GM21717 (cell line): ENCODE results near the gene PHC1.
A peak's percentile ranks its signal among the peaks of the same experiment; 100 is the strongest.

Source experiments
- ATAC-seq: cut with Tn5 transposase; IDR thresholded peaks from one replicate; pipeline ENCODE4 v1.9.1; 2021; ENCODE audit warnings: mild to moderate bottlenecking, moderate library complexity; ENCODE audit not compliant: unreplicated experiment

PHC1 gene

DNA sequence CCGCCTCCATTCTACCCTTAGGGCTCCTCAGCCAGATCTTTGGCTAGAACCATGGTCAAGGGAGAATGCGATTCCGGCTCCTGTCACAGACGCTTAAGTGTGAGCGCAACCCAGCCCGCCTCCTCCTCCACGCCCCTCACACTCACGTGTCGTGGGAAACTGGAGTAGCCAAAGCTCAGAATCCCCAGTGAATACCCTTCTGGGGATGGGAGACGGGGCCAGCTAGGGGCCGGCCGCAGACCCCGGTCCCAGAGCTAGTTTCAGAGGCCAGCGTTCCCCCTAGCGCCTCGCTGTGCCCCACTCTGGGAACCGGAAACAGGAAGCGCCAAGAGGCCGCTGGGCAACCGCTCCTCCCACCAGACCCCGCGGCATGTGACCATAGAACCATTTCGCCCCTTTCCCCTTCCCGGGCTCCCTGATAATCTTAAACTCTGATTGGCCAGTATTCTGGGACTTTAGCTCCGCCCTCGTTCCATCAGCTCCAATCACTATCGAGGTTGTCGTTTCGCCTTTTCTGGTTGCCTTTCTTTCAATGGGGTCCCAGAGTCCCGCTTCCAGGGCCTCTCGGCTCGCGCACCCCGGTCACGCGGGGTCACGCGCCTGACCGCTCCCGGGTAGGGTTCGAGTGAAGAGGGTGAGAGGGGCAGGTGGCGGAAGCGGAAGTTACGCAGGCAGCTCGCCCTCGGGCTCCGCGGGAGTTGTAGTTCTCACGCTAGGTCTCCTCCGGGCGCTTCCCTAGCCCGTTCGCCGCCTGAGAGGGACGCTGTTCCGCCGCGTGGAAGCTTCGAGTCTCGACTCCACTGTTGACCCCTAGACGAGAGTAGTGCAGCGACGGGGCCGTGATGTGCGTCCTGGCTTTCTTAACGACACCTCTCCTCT lies 35.3 kb downstream of the PHC1 start, which contains the start of gene M6PR:
TSS of gene M6PR (minus strand) at position 304 of the 879 bp plus-strand sequence. CDS start 3,241 bp downstream, outside the sequence.
- ATAC-seq = peak; percentile 86

DNA sequence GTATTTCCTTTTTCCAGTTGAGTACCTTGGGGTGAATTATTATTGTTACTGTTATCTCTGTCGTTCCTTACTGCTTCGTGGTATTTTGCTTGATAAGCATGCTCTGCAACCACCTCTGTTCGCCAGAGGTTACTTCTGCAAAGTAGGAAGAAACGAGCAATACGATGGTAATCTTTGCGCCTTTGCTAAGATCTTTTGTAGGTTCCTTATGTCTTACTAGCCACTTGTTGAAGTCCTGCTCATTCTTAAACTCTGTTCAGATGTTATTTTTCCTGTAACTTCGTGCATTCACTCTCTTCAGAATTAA lies 35.9 kb downstream of the PHC1 start:
- peak; percentile 11 for ATAC-seq

DNA sequence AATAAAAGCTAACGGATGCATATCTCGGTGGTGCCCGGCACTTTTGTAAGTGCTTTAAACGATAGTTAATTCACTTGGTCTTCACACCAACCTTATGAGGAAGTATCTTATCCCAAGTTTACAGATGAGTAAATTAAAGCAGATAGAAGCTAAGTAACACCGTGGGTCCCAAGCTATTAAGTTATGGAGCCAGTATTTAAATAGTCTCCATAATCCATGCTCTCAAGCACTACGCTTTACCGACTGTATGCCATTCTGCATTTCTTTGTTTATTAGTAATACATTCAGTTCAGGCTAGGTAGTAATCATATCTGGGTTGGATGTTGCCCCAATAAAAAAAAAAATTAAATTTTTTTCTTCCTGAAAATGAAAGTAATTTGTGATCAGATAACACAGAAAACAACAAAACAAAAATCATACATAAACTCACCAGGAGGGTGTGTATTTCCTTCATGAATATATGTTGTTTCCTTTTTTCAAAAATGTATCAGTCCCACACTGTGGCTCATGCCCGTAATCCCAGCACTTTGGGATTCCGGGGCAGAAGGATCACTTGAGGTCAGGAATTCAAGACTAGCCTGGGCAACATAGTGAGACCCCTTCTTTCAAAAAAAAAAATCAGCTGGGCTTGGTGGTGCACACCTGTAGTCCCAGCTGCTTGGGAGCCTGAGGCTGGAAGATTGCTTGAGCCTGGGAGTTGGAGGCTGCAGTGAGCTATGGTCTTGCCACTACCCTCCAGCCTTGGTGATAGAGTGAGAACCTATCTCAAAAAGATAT lies 36.6 kb downstream of the PHC1 start:
- ATAC-seq = no peak

DNA sequence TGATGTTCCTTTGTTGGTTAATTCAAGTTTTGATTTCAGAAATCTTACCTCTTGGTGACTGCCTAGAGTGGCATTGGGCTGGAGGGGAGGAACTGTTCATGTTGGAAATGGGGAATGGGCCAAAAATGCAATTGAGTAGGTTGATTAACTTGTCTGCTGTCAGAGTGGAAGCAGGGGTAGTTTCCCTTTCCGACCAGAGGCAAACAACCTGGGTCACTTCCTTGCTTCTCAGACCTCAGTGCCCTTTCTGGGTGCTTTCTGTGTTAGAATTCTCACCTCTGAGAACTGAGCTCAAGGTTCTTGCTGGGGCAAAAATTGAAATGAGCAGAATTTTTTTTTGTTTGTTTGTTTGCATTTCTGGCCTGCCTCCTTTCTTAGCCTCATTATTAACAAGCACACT lies 37.4 kb downstream of the PHC1 start:
- no peak for ATAC-seq

DNA sequence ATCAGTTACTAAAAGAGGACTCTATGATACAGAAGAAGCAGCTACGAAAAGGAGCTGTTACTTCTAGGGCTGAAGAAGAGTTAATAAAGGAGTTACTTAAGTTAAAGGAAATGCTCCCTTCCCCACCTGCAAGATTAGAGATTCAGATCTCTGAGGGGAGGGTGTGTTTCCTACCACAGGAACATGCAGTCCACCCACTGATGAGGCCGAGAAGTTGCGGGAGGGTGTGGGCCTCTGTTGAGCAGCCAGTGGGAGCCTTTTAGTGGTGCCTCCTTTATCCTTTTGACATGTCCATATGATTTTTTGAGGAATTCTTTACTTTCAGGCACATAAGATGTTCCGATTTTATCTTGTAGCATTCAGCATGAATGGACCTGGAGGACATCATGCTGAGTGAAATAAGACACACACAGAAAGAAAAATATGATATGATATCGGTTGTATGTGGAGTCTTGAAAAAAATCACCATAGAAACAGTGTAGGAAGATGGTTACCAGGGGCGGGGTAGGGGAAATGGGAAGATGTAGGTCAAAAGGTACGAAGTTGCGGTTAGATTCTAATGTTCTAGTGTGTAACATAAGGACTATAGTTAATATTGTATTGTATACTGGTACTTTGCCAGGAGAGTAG lies 39.6 kb downstream of the PHC1 start:
- no peak for ATAC-seq

DNA sequence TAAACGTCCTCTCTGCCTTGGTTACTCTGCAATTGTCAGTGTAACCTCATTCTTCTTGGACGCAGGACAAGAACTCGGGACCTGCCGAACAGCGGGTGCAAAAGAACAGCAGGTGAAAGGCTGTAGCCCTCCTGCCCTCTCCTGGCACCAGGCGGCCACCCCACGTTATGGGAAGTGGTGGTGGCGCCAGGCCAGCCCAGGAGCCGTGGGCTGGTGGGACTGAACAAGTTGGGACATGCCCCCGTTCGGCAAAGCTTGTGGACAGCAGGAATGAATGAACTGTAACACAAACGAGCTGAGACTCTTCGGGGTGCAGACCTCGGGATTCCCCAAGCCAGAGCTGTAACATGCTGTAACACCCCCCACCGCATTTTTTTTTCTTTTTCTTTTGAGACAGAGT lies 41.8 kb downstream of the PHC1 start:
- ATAC-seq = no peak

DNA sequence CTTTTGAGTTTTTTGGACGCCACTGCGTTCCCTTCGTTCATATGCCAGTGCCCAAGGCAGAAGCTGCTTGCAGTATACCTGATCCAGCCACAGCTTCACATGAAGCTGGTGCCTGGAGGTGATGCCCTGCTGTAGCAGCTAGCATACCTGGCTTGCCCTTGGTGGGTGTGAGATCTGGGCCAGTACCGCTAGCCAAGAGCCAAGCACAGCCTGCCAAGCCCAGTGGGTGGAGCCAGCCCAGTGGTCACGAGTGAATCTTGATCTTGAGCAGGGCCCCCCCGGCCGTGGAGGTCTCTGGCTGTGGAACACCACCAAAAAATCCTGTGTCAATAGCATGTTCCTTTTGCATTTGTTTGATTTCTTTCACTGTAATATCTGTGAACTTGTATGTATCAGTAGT lies 42.5 kb downstream of the PHC1 start:
- no peak for ATAC-seq

DNA sequence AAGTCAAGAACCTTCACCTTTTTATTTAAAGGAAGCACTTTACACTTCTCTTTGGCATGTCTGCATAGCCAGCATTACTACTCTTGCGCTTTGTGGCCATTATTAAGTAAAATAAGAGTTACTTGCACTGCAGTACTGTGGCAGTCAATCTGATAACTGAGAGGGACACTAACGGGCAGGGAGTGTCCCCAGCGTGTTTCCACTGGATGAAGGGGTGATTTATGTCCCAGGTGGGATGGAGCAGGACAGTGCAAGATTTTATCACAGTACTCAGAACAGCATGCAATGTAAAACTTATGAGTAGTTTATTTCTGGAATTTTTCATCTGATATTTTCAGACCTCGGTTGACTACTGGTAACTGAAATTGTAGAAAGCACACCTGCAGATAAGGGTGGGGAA lies 43.3 kb downstream of the PHC1 start:
- ATAC-seq = no peak

DNA sequence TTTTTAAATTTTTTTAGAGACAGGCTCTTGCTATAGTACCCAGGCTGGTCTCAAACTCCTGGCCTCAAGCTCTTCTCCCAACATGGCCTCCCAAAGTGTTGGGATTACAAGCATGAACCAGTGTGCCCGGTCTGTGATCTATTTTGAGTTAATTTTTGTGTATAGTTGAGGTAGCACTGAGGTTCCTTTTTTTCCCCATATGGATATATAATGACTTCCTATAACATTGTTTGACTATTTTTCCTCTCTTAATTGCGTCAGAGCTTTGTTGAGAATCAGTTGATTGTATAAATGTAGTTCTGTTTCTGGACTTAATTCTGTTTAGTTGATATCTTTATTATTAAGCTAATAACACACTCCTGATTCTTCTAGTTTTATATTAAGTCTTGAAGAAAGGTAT lies 43.8 kb downstream of the PHC1 start:
- ATAC-seq = no peak

DNA sequence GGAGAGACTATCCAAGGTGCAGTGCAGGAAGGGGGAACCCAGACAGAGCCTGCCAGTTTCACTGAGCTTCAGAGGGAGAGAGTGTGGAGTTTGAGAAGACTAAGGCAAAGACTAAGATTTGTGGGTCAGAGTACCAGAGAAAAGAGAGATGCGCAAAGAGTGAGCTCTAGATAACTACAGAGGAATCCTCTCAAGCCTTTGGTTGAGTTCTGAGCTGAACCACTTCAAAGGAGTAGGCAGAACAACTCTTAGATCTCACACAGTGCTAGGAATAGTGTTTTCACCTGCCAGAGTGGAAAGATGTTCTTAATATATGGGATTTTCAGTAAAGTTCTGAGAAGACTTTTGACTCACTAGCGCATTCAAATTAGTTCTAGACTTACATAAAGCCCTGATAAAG lies 45.9 kb downstream of the PHC1 start:
- ATAC-seq = no peak

DNA sequence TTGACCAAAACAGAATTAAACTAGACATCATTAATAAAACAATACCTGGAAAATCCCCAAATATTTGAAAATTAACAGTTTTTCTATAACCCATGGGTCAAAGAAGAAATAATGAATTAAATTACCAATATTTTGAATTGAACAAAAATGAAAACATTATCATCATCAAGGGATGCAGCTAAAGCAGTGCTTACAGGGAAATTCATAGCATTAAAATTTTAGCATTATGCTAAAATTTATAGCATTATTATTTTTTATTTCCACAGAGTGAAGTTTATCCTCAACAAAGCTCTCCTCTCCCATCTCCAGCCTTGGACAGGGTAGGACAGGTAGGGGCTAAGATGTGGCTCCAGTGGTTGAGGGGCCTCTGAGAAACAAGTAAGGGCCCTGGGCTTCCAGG lies 54.5 kb downstream of the PHC1 start:
- no peak for ATAC-seq

DNA sequence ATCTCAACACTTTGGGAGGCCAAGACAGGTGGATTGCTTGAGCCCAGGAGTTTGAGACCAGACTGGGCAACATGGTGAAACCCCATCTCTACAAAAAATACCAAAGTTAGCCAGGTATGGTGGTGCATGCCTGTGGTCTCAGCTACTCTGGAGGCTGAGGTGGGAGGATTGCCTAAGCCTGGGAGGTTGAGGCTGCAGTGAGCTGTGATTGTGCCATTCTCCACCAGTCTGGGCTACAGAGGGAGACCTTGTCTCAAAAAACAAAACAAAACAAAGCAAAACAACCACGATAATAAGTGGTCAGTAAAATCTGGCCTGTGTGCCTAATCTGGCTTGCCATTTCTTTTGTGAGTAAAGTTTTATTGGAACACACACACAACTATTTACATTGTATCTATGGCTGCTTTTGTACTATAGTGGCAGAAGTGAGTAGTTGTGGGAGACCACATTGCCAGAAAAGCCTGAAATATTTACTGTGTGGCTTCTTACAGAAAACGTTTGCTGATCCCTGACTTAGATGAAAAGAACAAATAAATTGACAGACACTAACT lies 55.6 kb downstream of the PHC1 start:
- no peak for ATAC-seq

DNA sequence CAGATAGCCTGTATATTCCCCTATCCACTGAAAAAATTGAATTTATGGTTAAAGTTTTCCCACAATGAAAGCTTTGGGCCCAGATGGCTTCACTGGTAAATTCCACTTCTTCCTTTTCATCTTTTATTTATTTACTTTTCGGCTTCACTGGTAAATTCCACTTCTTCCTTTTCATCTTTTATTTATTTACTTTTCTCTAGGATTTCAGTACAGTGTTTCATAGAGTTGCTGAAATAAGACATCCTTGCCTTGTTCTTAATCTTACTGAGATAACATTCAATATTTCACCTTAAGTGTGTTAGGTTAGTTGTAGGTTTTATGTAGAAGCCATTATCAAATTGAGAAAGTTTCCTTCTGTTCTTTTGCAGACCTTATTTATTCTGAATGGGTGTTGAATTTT lies 56.1 kb downstream of the PHC1 start:
- ATAC-seq = no peak

DNA sequence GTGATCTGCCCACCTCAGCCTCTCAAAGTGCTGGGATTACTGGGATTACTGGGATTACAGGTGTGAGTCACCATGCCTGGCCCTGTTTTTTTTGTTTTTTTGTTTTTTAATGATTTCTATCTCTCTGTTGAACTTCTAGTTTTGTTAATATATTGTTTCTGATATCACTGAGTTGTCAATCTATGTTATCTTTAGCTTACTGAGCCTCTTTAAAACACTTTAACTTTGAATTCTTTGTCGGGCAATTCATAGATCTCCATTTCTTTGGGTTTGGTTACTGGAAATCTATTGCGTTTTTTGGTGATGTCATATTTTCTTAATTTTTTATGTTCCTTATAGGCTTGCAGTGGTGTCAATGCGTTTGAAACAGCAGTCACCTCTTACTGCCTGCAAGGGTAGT lies 65.8 kb downstream of the PHC1 start:
- ATAC-seq = no peak

DNA sequence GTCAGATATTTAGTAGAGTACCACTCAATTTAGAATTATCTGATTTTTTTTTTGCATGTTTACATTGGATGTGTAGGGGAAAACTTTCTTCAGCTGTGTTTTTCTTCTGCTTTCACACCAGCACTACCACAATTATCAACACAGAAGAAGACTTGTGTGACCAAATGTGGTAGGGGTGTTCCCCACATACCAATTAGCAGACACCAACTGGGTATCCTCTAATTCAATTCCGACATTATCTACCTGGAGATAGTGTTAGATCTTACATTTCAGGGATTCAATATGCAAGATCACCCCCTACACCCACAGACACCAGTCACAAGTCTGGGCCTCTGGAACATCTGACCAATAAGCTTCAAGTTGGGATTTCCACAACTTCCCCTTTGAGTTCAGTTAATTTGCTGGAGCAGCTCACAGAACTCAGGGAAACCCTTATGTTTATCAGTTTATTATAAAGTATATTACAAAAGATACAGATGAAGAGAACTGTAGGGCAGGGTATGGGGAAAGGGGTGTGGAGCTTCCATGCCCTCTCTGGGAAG lies 71.0 kb downstream of the PHC1 start:
- ATAC-seq = no peak

DNA sequence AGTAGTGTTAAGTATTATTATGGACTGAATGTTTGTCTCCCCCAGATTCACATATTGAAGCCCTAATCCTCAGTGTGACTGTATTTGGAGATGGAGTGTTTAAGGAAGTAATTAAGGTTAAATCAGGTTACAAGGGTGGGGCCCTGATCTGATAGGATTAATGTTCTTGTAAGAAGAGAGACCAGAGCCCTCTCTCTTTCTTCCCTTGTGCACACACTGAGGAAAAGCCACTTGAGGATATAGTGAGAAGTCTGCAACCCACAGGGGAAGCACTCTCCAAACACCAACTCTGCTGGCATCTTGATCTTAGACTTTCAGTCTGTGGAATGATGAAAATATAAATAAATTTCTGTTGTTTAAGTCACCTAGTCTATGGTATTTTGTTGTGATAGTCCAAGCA lies 72.9 kb downstream of the PHC1 start:
- no peak for ATAC-seq

DNA sequence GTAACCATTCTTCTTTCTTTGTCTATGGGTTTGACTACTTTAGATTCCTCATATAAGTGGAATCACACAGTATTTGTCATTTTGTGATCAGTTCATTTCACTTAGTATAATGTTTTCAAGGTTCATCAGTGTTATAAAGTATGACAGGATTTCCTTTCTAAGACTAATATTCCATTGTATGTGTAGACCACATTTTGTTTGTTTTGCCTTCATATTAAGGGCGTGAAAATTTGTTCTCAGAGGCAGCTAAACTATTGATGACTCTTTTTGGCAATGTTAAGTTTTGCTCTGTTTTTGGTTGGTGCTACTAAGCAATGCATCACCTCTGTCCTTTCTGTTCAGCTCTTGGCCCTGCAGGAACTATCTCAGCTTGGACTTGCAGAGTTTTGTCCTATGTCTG lies 73.4 kb downstream of the PHC1 start:
- no peak for ATAC-seq

DNA sequence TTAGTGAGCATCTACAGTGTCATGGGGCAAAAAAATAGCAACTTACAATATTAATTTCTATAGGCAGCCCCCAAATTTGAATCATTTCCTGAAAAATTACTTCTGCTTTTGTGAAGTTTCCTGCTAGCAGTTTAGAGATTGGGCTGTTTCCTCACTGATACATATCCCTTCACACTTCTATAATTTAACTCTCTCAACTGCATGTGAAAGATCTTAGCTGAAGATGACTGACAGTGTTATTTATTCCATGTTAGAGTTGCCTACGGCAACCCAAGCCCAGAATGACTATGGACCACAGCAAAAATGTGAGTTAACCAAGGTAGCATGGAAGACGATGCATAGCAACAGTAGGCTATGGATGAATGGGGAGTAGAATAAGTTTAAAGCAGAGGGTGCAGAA lies 75.1 kb downstream of the PHC1 start, which contains the start of gene KLRG1:
TSS of gene KLRG1 (plus strand) at position 134 of the 400 bp plus-strand sequence. CDS start at position 224, 90 bp downstream.
- ATAC-seq = no peak
